PC-3 (cell line): ENCODE results near the gene CNR2. TPM values are rescaled to one million over a fixed set of nuclear protein-coding genes. Genes with fewer than 3 reads are reported as not detected.

Experiments
- ATAC-seq: fragments of 200-7000 bp; cut with Tn5 transposase; 2 replicates; pipeline ENCODE4 v1.9.1; 2020; ENCODE audit warnings: mild to moderate bottlenecking, moderate library complexity
- BruUV-seq: library from RNA; stranded (reverse); fragments of 400-500 nt; replicated peaks from 2 replicates; lab custom pipeline; 2021; lab: Mats Ljungman, UMichigan
- CTCF ChIA-PET: fragments of 300-600 bp; sonication (Branson Sonifier 250); formaldehyde crosslinking; loops from one replicate; lab custom pipeline; 2022; ENCODE audit warnings: antibody characterized with exemption; lab: Charles Lee
- POLR2A ChIA-PET: fragments of 300-600 bp; sonication (Branson Sonifier 250); formaldehyde crosslinking; loops from one replicate; lab custom pipeline; 2022; ENCODE audit warnings: antibody characterized with exemption; ENCODE audit not compliant: unreplicated experiment; lab: Charles Lee
- DNase-seq: peaks from one replicate; pipeline ENCODE4 v3.0.0-alpha.2; 2015
- H2AFZ ChIP-seq: fragments of 300-600 bp; sonication (generic); 2 replicates; pipeline ENCODE4 v1.6.0; 2016; ENCODE audit warnings: antibody characterized with exemption, low read length
- H3F3A ChIP-seq: fragments of 300-600 bp; sonication (generic); one replicate; pipeline ENCODE4 v1.6.0; 2017; ENCODE audit warnings: antibody characterized with exemption, low read length, control low read depth, mild to moderate bottlenecking; ENCODE audit not compliant: unreplicated experiment
- H3K27ac ChIP-seq: fragments of 300-600 bp; sonication (generic); 2 replicates; pipeline ENCODE4 v1.5.1; 2016; ENCODE audit warnings: mild to moderate bottlenecking, low read length
- H3K27me3 ChIP-seq: fragments of 300-600 bp; sonication (generic); 2 replicates; pipeline ENCODE4 v1.6.1; 2016; ENCODE audit warnings: low read length, mixed read lengths
- H3K36me3 ChIP-seq: fragments of 300-600 bp; sonication (generic); 2 replicates; pipeline ENCODE4 v1.6.1; 2016; ENCODE audit warnings: low read depth, mixed run types, low read length, mixed read lengths
- H3K4me1 ChIP-seq: fragments of 300-600 bp; sonication (generic); 2 replicates; pipeline ENCODE4 v1.5.1; 2016; ENCODE audit warnings: low read length; ENCODE audit not compliant: insufficient read depth
- H3K4me2 ChIP-seq: fragments of 300-600 bp; sonication (generic); 2 replicates; pipeline ENCODE4 v1.6.0; 2016; ENCODE audit warnings: low read length
- H3K4me3 ChIP-seq: fragments of 300-600 bp; sonication (generic); 2 replicates; pipeline ENCODE4 v1.5.1; 2016; ENCODE audit warnings: mild to moderate bottlenecking, low read length, mixed read lengths
- H3K79me2 ChIP-seq: fragments of 300-600 bp; sonication (generic); 2 replicates; pipeline ENCODE4 v1.6.1; 2017; ENCODE audit warnings: low read length, mixed read lengths
- H3K9ac ChIP-seq: fragments of 300-600 bp; sonication (generic); 2 replicates; pipeline ENCODE4 v1.6.0; 2016; ENCODE audit warnings: mild to moderate bottlenecking, low read length
- H3K9me2 ChIP-seq: fragments of 300-600 bp; sonication (generic); replicated peaks from 2 replicates; pipeline ENCODE4 v1.6.1; 2016; ENCODE audit warnings: mixed run types, low read length, mixed read lengths
- H3K9me3 ChIP-seq: fragments of 300-600 bp; sonication (generic); 2 replicates; pipeline ENCODE4 v1.6.1; 2016; ENCODE audit warnings: low read length, mixed read lengths
- H4K20me1 ChIP-seq: fragments of 300-600 bp; sonication (generic); 2 replicates; pipeline ENCODE4 v1.6.1; 2016; ENCODE audit warnings: low read length, mixed read lengths
- EZH2 ChIP-seq: fragments of 300-600 bp; sonication (generic); IDR thresholded peaks from one replicate; pipeline ENCODE4 v1.6.1; 2017; ENCODE audit warnings: antibody characterized with exemption, mild to moderate bottlenecking, low read length; ENCODE audit not compliant: unreplicated experiment
- EZH2phosphoT487 ChIP-seq: fragments of 300-600 bp; sonication (generic); IDR thresholded peaks from 2 replicates; pipeline ENCODE4 v1.6.1; 2018; ENCODE audit warnings: mild to moderate bottlenecking, antibody characterized with exemption, low read length, borderline replicate concordance
- intact Hi-C: fragments of 100-400 bp; cut with micrococcal nuclease; formaldehyde crosslinking; loops from 2 replicates; pipeline ENCODE4 v1.9.0; 2023
- total RNA-seq: library from RNA; depleted of rRNA; stranded (reverse); fragments of >200 nt; gene quantifications from 2 replicates; pipeline ENCODE4 v1.2.3, GENCODE V29; 2014
- TF ChIP-seq, protein P1 (sequence below): fragments of 300-600 bp; sonication (generic); conservative IDR thresholded peaks from 2 replicates; pipeline ENCODE4 v1.5.1; 2017; ENCODE audit warnings: antibody characterized with exemption, low read depth, mild to moderate bottlenecking, low read length

CNR2 gene
- total RNA-seq, 1 experiment from 2014 or later: not detected

DNA sequence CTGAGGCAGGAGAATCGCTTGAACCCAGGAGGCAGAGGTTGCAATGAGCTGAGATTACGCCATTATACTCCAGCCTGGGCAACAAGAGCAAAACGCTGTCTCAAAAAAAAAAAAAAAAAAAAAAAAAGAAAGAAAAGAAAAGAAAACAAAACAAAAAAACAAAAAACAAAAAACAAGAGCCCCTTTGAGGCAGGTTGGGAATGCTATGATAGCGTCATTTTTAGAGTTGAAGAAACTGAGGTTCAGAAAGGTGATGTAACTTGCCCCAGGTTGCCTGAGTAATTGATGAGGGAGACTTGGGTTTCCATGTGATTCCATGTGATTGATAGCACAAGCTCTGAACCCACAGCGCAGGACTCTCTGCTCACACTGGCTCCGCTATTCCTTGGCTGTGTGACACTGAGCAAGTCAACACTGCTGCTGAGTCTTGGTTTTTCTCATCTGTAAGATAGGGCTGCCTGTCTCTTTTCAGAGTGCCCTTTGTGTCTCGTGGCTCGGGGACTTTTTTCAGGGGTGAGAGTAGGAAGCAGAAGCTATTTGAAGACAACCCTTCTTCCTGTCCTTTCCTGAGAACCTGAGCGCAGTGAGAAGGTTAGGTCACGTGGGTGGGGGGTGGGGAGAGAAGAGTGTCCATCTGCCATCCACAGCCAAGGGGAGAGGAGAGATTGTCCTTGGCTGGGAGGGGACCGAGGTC lies 2.5 kb downstream of the CNR2 start:
- TF ChIP-seq EZH2phosphoT487 (no peak), EZH2 (no peak)
- TF ChIP-seq, protein P1, sequence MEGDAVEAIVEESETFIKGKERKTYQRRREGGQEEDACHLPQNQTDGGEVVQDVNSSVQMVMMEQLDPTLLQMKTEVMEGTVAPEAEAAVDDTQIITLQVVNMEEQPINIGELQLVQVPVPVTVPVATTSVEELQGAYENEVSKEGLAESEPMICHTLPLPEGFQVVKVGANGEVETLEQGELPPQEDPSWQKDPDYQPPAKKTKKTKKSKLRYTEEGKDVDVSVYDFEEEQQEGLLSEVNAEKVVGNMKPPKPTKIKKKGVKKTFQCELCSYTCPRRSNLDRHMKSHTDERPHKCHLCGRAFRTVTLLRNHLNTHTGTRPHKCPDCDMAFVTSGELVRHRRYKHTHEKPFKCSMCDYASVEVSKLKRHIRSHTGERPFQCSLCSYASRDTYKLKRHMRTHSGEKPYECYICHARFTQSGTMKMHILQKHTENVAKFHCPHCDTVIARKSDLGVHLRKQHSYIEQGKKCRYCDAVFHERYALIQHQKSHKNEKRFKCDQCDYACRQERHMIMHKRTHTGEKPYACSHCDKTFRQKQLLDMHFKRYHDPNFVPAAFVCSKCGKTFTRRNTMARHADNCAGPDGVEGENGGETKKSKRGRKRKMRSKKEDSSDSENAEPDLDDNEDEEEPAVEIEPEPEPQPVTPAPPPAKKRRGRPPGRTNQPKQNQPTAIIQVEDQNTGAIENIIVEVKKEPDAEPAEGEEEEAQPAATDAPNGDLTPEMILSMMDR: no peak
- H3K4me2 ChIP-seq: no peak overlapping the region
- H3K9ac ChIP-seq: no peak overlapping the region
- no peaks in the 10 kb centered on the region for H3K27me3 ChIP-seq
- no peak overlapping the region for H2AFZ ChIP-seq
- no peaks in the 10 kb centered on the region for H3K79me2 ChIP-seq
- no peak overlapping the region for H3K4me3 ChIP-seq
- no peak overlapping the region for H3K27ac ChIP-seq
- ChIA-PET CTCF (interaction anchor here (0.6 kb wide), 1 partner anchor 121 kb away, joined by 3 read pairs; no protein-coding TSS in a partner anchor), POLR2A (interaction anchor here (0.5 to 0.7 kb wide), 2 partner anchors 42 to 86 kb away, joined by 10 to 15 read pairs; no protein-coding TSS in a partner anchor)
- H3K9me3 ChIP-seq: no peaks in the 10 kb centered on the region
- H4K20me1 ChIP-seq: no peaks in the 10 kb centered on the region
- no peak for DNase-seq
- no TSS peak for BruUV-seq
- H3F3A ChIP-seq: no peaks in the 10 kb centered on the region
- no peaks in the 10 kb centered on the region for H3K9me2 ChIP-seq
- intact Hi-C loops: no loop called here
- 0 out of 2 replicates have a peak, but pooled peaks cover 5% of the 10 kb centered on the region for H3K4me1 ChIP-seq
- ATAC-seq: no peak
- no peaks in the 10 kb centered on the region for H3K36me3 ChIP-seq

DNA sequence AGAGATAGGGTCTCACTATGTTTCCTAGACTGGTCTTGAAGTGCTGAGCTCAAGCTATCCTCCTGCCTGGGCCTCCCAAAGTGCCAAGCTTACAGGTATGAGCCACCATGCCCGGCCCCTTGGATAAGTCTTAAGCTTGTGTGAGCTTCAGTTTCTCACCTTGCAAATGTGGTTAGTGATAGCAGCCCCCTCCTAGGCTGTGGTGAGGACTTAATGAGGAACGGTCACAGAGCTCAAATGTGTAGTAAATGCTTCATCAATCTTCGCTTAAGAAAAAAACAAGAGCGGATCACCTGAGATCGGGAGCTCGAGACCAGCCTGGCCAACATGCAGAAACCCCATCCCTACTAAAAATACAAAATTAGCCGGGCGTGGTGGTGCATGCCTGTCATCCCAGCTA lies 3.0 kb downstream of the CNR2 start:
- CTCF ChIA-PET: interaction anchor here (0.6 to 0.7 kb wide), 2 partner anchors 120 to 138 kb away, joined by 3 read pairs; no protein-coding TSS in a partner anchor
- Histone ChIP-seq H3K27ac (no peak overlapping the region), H3K4me3 (no peak overlapping the region), H3K27me3 (no peaks in the 10 kb centered on the region), H3F3A (no peaks in the 10 kb centered on the region), H3K9me2 (no peaks in the 10 kb centered on the region), H3K36me3 (no peaks in the 10 kb centered on the region), H3K9me3 (no peaks in the 10 kb centered on the region), H3K9ac (no peak overlapping the region), H2AFZ (no peak overlapping the region), H3K4me1 (0 out of 2 replicates have a peak, but pooled peaks cover 5% of the 10 kb centered on the region), H4K20me1 (no peaks in the 10 kb centered on the region), H3K4me2 (no peak overlapping the region), H3K79me2 (no peaks in the 10 kb centered on the region)
- ATAC-seq (no peak), DNase-seq (no peak)
- TF ChIP-seq EZH2 (no peak), EZH2phosphoT487 (no peak)
- TF ChIP-seq, protein P1: no peak
- intact Hi-C loops: no loop called here
- POLR2A ChIA-PET: interaction anchor here (0.5 to 0.7 kb wide), 2 partner anchors 43 to 86 kb away, joined by 10 to 15 read pairs; no protein-coding TSS in a partner anchor
- BruUV-seq: no TSS peak

DNA sequence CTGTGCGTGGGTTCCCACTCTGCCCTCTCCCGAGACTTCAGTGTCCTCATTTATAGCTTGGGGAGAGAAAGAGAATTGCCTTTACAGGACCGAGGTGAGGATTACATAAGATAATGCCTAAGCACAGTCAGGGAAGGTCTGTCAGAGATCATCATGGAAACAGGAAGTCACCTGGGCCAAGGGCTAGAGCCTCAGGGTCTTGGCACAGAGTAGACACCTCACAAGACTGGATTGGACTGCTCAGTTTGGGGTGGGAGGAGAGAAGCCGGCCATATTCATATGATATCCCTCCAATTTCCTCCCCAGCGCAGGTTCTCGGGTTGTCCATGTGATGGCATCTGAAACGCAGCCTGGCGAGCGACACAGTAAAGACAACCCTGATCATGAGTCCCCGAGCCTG lies 3.8 kb downstream of the CNR2 start:
- POLR2A ChIA-PET: no interaction called here
- no peak overlapping the region for H3K4me2 ChIP-seq
- H3K9me3 ChIP-seq: no peaks in the 10 kb centered on the region
- H3K4me1 ChIP-seq: peaks cover 12% of the 10 kb centered on the region
- TF ChIP-seq EZH2phosphoT487: no peak
- TF ChIP-seq, protein P1: no peak
- TF ChIP-seq EZH2: no peak
- H3K79me2 ChIP-seq: no peaks in the 10 kb centered on the region
- ATAC-seq: no peak
- H3K27me3 ChIP-seq: no peaks in the 10 kb centered on the region
- CTCF ChIA-PET: interaction anchor here (0.7 kb wide), 1 partner anchor 138 kb away, joined by 3 read pairs; no protein-coding TSS in a partner anchor
- H3F3A ChIP-seq: no peaks in the 10 kb centered on the region
- H3K9me2 ChIP-seq: no peaks in the 10 kb centered on the region
- H2AFZ ChIP-seq: no peak overlapping the region
- no peak for DNase-seq
- no peak overlapping the region for H3K4me3 ChIP-seq
- H3K36me3 ChIP-seq: no peaks in the 10 kb centered on the region
- H3K9ac ChIP-seq: no peak overlapping the region
- H4K20me1 ChIP-seq: no peaks in the 10 kb centered on the region
- no peak overlapping the region for H3K27ac ChIP-seq
- intact Hi-C loops: no loop called here
- BruUV-seq: no TSS peak
